Neuronal stem cell (in vitro differentiated cells): ENCODE results near the gene AMPD3.

Source experiments
- DNase-seq: peaks from one replicate; pipeline ENCODE4 v3.0.0-alpha.2; 2013; ENCODE audit warnings: low spot score
- H2AFZ ChIP-seq: one replicate; pipeline ENCODE4 v1.6.1; 2013; ENCODE audit warnings: mild to moderate bottlenecking, low read length, inconsistent platforms
- H2AK5ac ChIP-seq: 2 replicates; pipeline ENCODE4 v1.6.1; 2013; ENCODE audit warnings: low read depth, mild to moderate bottlenecking, inconsistent platforms, low read length, moderate library complexity, mixed read lengths
- H2BK120ac ChIP-seq: 2 replicates; pipeline ENCODE4 v1.6.1; 2013; ENCODE audit warnings: low read depth, mild to moderate bottlenecking, inconsistent platforms, low read length, moderate library complexity, mixed read lengths
- H2BK12ac ChIP-seq: one replicate; pipeline ENCODE4 v1.6.1; 2013; ENCODE audit warnings: low read length, inconsistent platforms
- H2BK15ac ChIP-seq: 2 replicates; pipeline ENCODE4 v1.6.1; 2013; ENCODE audit warnings: mild to moderate bottlenecking, low read length, inconsistent platforms, mixed read lengths
- H2BK5ac ChIP-seq: one replicate; pipeline ENCODE4 v1.6.1; 2013; ENCODE audit warnings: inconsistent platforms, mild to moderate bottlenecking, low read length, moderate library complexity
- H3K14ac ChIP-seq: one replicate; pipeline ENCODE4 v1.6.1; 2013; ENCODE audit warnings: low read length, inconsistent platforms
- H3K18ac ChIP-seq: 2 replicates; pipeline ENCODE4 v1.6.1; 2013; ENCODE audit warnings: low read length, inconsistent platforms
- H3K23ac ChIP-seq: 2 replicates; pipeline ENCODE4 v1.6.1; 2013; ENCODE audit warnings: low read depth, mild to moderate bottlenecking, mixed read lengths, low read length, inconsistent platforms; ENCODE audit not compliant: poor library complexity
- H3K27ac ChIP-seq: replicated peaks from 3 replicates; pipeline ENCODE4 v1.5.1; 2013; ENCODE audit warnings: low read length, inconsistent platforms
- H3K27me3 ChIP-seq, 3 experiments: 2 replicates each; pipeline ENCODE4 v1.6.1; 2013; ENCODE audit warnings: low read length in 3 of 3, mild to moderate bottlenecking in 2 of 3, inconsistent platforms in 1 of 3, low read depth in 1 of 3, mixed read lengths in 1 of 3, moderate library complexity in 1 of 3; ENCODE audit not compliant: control insufficient read depth in 3 of 3, insufficient read depth in 3 of 3
- H3K36me3 ChIP-seq, 2 donors: replicated peaks in 1 of 2; 2 replicates each; pipeline ENCODE4 v1.6.1; 2013; ENCODE audit warnings: low read length in 2 of 2; ENCODE audit not compliant: control insufficient read depth in 2 of 2, insufficient read depth in 2 of 2
- H3K4ac ChIP-seq: 2 replicates; pipeline ENCODE4 v1.6.1; 2013; ENCODE audit warnings: inconsistent platforms, mild to moderate bottlenecking, low read length, moderate library complexity
- H3K4me1 ChIP-seq, 2 donors: 1 replicate in 1 of 2; 2 replicates in 1 of 2; pipeline ENCODE4 v1.6.1; 2013; ENCODE audit warnings: low read length in 2 of 2, low read depth in 1 of 2; ENCODE audit not compliant: control insufficient read depth in 2 of 2, insufficient read depth in 1 of 2
- H3K4me2 ChIP-seq: one replicate; pipeline ENCODE4 v1.6.1; 2013; ENCODE audit warnings: mild to moderate bottlenecking, low read length, inconsistent platforms; ENCODE audit not compliant: insufficient read depth, poor library complexity, severe bottlenecking
- H3K4me3 ChIP-seq, 2 donors: 2 replicates each; pipeline ENCODE4 v1.5.1; 2013; ENCODE audit warnings: low read length in 2 of 2, mild to moderate bottlenecking in 2 of 2, inconsistent platforms in 1 of 2, moderate library complexity in 1 of 2
- H3K79me1 ChIP-seq: one replicate; pipeline ENCODE4 v1.6.1; 2013; ENCODE audit warnings: low read depth, mild to moderate bottlenecking, inconsistent platforms, low read length, moderate library complexity
- H3K9ac ChIP-seq: one replicate; pipeline ENCODE4 v1.6.1; 2013; ENCODE audit warnings: mild to moderate bottlenecking, low read depth, low read length, inconsistent platforms; ENCODE audit not compliant: poor library complexity
- H3K9me3 ChIP-seq, 2 donors: replicated peaks in 1 of 2; 2 replicates each; pipeline versions ENCODE3 to v1.6.1; 2013; ENCODE audit warnings: low read length in 2 of 2, mild to moderate bottlenecking in 2 of 2, inconsistent platforms in 1 of 2, low read depth in 1 of 2, mixed read lengths in 1 of 2, moderate library complexity in 1 of 2; ENCODE audit not compliant: control insufficient read depth in 2 of 2, insufficient read depth in 1 of 2
- H4K8ac ChIP-seq: one replicate; pipeline ENCODE4 v1.6.1; 2013; ENCODE audit warnings: low read depth, mild to moderate bottlenecking, inconsistent platforms, low read length, moderate library complexity
- H4K91ac ChIP-seq: one replicate; pipeline ENCODE4 v1.6.1; 2013; ENCODE audit warnings: low read length, low read depth, mild to moderate bottlenecking, inconsistent platforms; ENCODE audit not compliant: poor library complexity
- WGBS, 2 donors: extraction: QIAGEN DNeasy Blood & Tissue Kit; methylation state at CpG; one replicate each; pipeline ENCODE4 v1.1.7; 2013; ENCODE audit warnings: missing lambda C conversion rate in 2 of 2, mixed read lengths in 1 of 2; ENCODE audit not compliant: insufficient read length in 2 of 2, insufficient replicate concordance in 1 of 2; ENCODE audit errors: extremely low coverage in 2 of 2; 5-methylcytosine and 5-hydroxymethylcytosine counted together

The AMPD3 gene

DNA sequence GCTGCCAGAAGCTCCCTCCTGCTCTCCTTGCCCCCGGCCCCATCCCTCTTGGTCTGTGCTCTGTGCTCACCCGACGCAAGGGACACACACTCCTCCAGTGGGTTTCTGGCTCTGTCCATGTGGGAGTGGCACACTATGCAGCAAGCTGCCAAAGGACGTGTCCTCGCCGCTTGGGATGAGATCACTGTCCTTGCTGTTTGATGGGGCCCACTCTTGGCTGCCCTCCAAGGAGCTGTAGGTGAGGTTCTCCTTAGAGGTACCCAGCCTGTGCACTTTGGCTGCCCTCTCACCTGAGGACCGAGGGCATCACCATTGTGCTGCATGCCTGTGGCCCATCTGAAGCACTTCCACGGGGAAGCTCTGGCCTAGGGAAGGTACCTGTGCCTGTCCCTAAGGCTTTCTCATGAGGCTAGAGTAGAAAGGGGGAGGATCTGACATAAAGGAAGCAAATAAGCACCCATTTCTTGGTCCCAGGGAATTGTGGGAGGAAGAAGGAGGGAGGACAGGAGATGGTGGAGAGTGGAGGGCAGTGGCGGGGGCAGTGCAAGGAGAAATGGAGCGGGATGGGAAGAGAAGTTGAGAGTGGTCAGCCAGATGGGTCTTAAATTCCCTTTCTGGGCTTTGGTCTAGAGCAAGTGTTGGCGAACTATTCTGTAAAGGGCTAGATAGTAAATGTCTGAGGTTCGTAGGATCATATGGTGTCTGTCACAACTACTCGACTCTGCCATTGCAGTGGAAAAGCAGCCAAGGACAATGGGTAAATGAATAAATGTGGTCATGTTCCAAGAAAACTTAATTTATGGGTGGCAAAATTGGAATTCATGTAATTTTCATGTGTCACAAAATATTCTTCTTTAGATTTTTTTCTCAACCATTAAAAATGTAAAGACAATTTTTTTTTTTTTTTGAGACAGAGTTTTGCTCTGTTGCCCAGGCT is 47.0 kb upstream of the AMPD3 start:
- Histone ChIP-seq H2BK120ac (peak overlapping the region; percentile 66), H3K27ac (no peak overlapping the region), H3K4me1 (no peaks in the 10 kb centered on the region), H3K4me3 (no peak overlapping the region), H3K9ac (no peak overlapping the region), H2BK5ac (peak overlapping the region; percentile 27), H2BK15ac (peak overlapping the region; percentile 78), H3K4me2 (no peak overlapping the region), H2AFZ (no peak overlapping the region), H3K18ac (peak overlapping the region; percentile 58), H3K4ac (no peak overlapping the region), H3K79me1 (no peaks in the 10 kb centered on the region), H4K91ac (no peak overlapping the region), H3K9me3 (no peaks in the 10 kb centered on the region), H3K27me3 (no peaks in the 10 kb centered on the region), H3K14ac (peak overlapping the region; percentile 83), H2BK12ac (no peak overlapping the region), H4K8ac (no peak overlapping the region), H2AK5ac (no peak overlapping the region), H3K23ac (peak overlapping the region; percentile 29), H3K36me3 (no peaks in the 10 kb centered on the region)
- no peak for DNase-seq
- no CpG with 5 or more reads among the region's 13 CpGs for WGBS, 2 donors

GRCh38 chr11:10409207-10409661 is 45.8 kb upstream of the AMPD3 start:
- no peak overlapping the region for H3K23ac ChIP-seq
- H2AFZ ChIP-seq = no peak overlapping the region
- no peak overlapping the region for H2BK12ac ChIP-seq
- H3K4me1 ChIP-seq = no peaks in the 10 kb centered on the region
- H3K18ac ChIP-seq = peak overlapping the region; percentile 7
- H2BK120ac ChIP-seq = no peak overlapping the region
- no peak overlapping the region for H3K4me3 ChIP-seq
- H4K91ac ChIP-seq = no peak overlapping the region
- no peaks in the 10 kb centered on the region for H3K79me1 ChIP-seq
- no peak for DNase-seq
- no peak overlapping the region for H3K14ac ChIP-seq
- no peaks in the 10 kb centered on the region for H3K9me3 ChIP-seq
- no peak overlapping the region for H2BK5ac ChIP-seq
- no peak overlapping the region for H2BK15ac ChIP-seq
- no CpG with 5 or more reads among the region's 3 CpGs for WGBS, 2 donors
- H3K27me3 ChIP-seq = no peaks in the 10 kb centered on the region
- H3K4ac ChIP-seq = no peak overlapping the region
- no peaks in the 10 kb centered on the region for H3K36me3 ChIP-seq
- H4K8ac ChIP-seq = no peak overlapping the region
- H3K27ac ChIP-seq = no peak overlapping the region
- no peak overlapping the region for H3K9ac ChIP-seq
- no peak overlapping the region for H2AK5ac ChIP-seq
- H3K4me2 ChIP-seq = no peak overlapping the region

- H4K8ac ChIP-seq = no peak overlapping the region
- H3K27me3 ChIP-seq = no peaks in the 10 kb centered on the region
- no peak overlapping the region for H2BK120ac ChIP-seq
- no peak overlapping the region for H3K4me3 ChIP-seq
- H3K14ac ChIP-seq = no peak overlapping the region
- no peak overlapping the region for H3K23ac ChIP-seq
- no peak overlapping the region for H2AK5ac ChIP-seq
- H3K36me3 ChIP-seq = no peaks in the 10 kb centered on the region
- no peak overlapping the region for H3K27ac ChIP-seq
- no peak overlapping the region for H3K9ac ChIP-seq
- no peak overlapping the region for H2BK12ac ChIP-seq
- H3K4ac ChIP-seq = no peak overlapping the region
- no peak overlapping the region for H3K18ac ChIP-seq
- no peaks in the 10 kb centered on the region for H3K4me1 ChIP-seq
- no peak overlapping the region for H2BK5ac ChIP-seq
- H4K91ac ChIP-seq = no peak overlapping the region
- no CpG with 5 or more reads among the region's 8 CpGs for WGBS, 2 donors
- no peak overlapping the region for H2BK15ac ChIP-seq
- no peak overlapping the region for H3K4me2 ChIP-seq
- no peak overlapping the region for H2AFZ ChIP-seq
- no peak for DNase-seq
- H3K9me3 ChIP-seq = no peaks in the 10 kb centered on the region
- H3K79me1 ChIP-seq = no peaks in the 10 kb centered on the region
These were observed 44.8 kb upstream of the AMPD3 start for GRCh38 chr11:10410106-10410843.

- H3K4ac ChIP-seq = no peak overlapping the region
- H2BK5ac ChIP-seq = no peak overlapping the region
- no peak overlapping the region for H3K4me2 ChIP-seq
- no peaks in the 10 kb centered on the region for H3K27me3 ChIP-seq
- H3K4me3 ChIP-seq = no peak overlapping the region
- H3K9me3 ChIP-seq = no peaks in the 10 kb centered on the region
- no peak overlapping the region for H2BK12ac ChIP-seq
- no peak overlapping the region for H2AK5ac ChIP-seq
- no peak overlapping the region for H2BK120ac ChIP-seq
- H4K91ac ChIP-seq = no peak overlapping the region
- H3K18ac ChIP-seq = no peak overlapping the region
- no peak overlapping the region for H3K9ac ChIP-seq
- no peak overlapping the region for H2AFZ ChIP-seq
- H3K14ac ChIP-seq = no peak overlapping the region
- no CpG with 5 or more reads among the region's 2 CpGs for WGBS, 2 donors
- no peaks in the 10 kb centered on the region for H3K4me1 ChIP-seq
- no peaks in the 10 kb centered on the region for H3K79me1 ChIP-seq
- no peak overlapping the region for H3K27ac ChIP-seq
- H4K8ac ChIP-seq = no peak overlapping the region
- DNase-seq = no peak
- H2BK15ac ChIP-seq = no peak overlapping the region
- H3K23ac ChIP-seq = no peak overlapping the region
- no peaks in the 10 kb centered on the region for H3K36me3 ChIP-seq
These were observed 44.2 kb upstream of the AMPD3 start for GRCh38 chr11:10410844-10411200.
